RPMI7951 (cell line): ENCODE measurements around the gene KCNB1. TPM values are rescaled to one million over a fixed set of nuclear protein-coding genes. Genes with fewer than 3 reads are reported as not detected.

Experiments used
- DNase-seq: peaks from one replicate; pipeline ENCODE4 v3.0.0-alpha.2; 2012; ENCODE audit warnings: low read depth
- total RNA-seq: library from RNA; depleted of rRNA; stranded (reverse); fragments of >200 nt; shearing (Covaris generic); gene quantifications from 2 replicates; pipeline ENCODE4 v1.2.3, GENCODE V29; 2014

Gene KCNB1
- total RNA-seq, 1 experiment from 2014 or later, result not detected

GRCh38 chr20:49388744-49389143 is 93.7 kb downstream of the KCNB1 start:
- no peak for DNase-seq

GRCh38 chr20:49387581-49387939 is 94.9 kb downstream of the KCNB1 start:
- no peak for DNase-seq

GRCh38 chr20:49386848-49387580 is 95.5 kb downstream of the KCNB1 start:
- DNase-seq, result no peak

GRCh38 chr20:49385465-49385864 is 97.0 kb downstream of the KCNB1 start:
- peak; percentile 71 for DNase-seq

DNA sequence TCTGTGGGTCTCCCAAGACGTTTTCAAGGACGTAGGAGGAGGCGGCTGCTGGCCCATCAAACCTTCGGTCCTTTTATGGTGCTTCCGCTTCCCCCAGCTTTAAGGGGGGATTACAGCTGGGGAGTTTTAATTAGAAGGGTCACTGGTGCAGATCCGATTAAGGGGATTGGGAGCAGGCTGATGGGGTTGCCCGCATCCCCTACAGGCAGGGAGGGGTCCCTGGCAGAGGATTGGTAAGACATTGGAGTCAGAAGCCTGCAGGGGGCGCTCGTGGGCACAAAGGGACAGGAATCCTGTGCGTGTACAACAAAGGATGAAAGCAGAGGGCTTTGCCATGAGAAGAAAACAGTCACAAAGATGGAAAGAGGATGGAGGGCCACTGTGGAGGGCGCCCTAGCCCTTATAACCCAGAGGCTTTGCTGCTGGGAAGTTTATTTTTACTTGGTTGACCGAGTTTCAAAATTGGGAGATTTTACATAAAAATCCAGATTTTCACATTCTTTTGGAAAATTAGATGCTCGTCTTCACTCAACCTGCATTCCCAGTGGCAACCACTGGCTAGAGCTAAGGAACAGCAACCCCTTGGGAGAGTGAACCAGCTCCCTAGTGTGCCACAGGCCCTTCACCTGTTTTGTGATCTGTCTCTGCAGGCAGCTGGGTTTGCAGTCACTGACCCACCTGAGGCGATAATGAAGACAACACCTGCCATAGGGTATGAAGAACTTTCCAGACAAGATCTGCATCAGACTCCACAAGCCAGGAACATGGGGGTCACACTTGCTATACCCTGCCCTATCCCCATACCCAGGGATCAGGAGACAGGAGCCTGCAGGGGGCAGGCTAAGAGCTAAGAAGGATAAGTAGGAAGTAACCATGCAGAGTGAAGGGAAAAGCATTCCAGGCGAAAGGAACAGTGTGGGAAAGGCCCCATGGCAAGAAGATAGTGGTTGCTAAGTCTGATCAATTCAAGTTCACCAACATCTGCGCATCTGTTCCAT is 97.7 kb downstream of the KCNB1 start:
- peak; percentile 59 for DNase-seq

- DNase-seq, result peak; percentile 69
These were observed 100.6 kb downstream of the KCNB1 start for GRCh38 chr20:49381558-49382493.

DNA sequence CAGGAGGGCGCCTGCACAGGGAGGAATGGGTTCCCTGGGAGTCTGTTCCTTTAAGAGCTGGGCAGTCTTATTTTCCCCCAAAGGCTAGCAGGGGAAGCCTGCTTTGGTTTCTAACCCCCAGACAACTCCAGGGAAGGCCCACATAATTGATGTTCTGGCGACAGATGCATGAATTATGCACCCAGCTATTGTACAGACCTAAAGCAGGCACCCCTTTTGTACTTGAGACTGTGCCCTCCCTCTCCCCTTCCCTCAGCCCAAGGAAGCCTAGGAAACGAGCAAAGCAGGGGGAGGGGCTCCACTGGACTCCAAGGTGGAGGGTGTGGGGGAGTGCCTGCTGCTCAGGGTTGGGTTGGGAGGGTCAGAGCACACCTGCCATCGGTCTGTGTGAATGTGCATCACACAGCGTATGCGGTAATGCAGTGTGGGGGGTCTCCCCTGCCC is 102.1 kb downstream of the KCNB1 start:
- DNase-seq, result no peak

DNA sequence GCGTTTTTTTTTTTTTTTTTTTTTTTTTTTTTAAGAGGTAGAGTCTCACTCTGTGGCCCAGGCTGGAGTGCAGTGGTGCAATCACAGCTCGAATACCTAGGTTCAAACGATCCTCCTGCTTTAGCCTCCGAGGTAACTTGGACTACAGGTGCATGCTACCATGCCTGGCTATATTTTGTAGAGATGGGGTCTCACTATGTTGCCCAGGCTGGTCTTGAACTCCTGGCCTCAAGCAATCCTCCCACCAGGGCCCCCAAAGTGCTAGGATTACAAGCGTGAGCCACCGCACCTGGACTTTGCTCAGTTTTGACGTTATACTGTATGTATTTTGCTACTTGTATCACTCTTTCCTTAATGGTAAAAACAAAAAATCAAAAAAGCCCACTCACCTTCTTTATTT is 103.1 kb downstream of the KCNB1 start:
- DNase-seq, result no peak

- no peak for DNase-seq
These were observed 105.1 kb downstream of the KCNB1 start for GRCh38 chr20:49377326-49377725.

- no peak for DNase-seq
These were observed 107.3 kb downstream of the KCNB1 start for GRCh38 chr20:49375170-49375569.

DNA sequence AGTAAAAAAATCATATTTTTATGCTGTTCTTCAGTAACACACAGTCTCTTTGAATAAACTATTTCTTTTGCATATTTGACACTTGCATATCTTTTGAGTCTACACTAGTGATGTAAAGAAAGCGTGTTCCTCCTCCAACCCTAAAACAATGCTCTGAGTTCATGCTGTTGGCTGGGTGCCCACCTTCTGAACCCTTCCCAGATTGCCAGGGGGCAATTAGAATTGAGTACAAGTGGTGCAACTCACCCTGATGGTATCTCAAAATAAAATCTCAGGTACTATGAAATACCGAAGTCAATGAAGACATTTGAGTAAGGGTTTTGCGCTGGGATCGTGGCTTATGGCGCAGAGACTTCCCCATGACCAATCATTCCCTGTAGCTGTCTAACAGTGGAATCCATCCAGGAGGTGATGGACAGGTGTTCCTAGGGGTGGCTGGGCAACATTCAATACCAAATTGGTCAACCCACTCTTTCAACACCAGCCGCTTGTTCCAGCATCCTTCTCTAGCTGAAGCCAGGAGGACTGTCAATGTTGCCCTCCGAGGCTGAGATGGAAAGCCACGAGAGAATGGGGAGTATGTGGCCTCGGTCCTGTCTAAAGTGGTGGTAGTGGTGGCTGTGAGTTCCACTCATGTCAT is 110.3 kb downstream of the KCNB1 start:
- no peak for DNase-seq

DNA sequence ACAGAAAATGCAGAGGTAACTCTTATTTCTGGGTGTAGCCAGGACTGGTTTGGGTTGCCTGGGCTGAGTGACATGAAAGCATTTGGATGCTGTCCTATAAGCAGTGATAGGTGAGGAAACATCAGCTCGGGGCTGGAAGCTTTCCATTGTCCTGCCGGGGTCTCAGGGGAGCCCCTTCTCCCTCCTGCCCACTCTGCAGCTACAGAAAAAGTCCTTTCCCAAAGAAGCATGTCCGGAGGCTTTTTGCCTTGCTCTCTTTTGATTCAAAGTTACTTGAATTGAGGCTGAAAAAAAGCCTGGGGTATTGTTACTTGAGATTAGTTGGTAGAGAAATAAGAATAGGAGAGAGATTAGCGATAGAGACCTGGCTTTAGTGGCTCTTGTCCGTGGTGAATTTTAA is 113.9 kb downstream of the KCNB1 start:
- DNase-seq, result no peak

DNA sequence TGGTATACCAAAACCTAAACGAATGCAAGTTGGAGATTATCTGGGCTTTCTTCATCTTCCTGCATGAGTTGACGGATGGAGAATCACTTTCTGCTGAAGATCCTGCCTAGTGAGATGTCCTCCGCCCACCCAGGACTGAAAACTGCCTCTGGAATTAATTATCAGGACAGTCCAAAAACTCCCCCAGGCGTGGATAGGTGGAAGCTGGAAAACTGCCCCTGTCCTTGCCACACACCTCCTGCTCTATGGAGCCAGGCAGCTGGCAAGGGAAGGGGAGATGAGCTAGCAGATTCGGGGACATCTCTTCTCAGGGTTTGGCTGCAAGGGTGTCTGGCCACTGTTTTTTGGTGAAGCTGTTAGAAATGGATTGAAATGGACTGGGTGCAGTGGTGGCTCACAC is 115.4 kb downstream of the KCNB1 start:
- DNase-seq, result no peak

- DNase-seq, result no peak
These were observed 115.8 kb downstream of the KCNB1 start for GRCh38 chr20:49366687-49367086.

- no peak for DNase-seq
These were observed 120.4 kb downstream of the KCNB1 start for GRCh38 chr20:49361862-49362660.

DNA sequence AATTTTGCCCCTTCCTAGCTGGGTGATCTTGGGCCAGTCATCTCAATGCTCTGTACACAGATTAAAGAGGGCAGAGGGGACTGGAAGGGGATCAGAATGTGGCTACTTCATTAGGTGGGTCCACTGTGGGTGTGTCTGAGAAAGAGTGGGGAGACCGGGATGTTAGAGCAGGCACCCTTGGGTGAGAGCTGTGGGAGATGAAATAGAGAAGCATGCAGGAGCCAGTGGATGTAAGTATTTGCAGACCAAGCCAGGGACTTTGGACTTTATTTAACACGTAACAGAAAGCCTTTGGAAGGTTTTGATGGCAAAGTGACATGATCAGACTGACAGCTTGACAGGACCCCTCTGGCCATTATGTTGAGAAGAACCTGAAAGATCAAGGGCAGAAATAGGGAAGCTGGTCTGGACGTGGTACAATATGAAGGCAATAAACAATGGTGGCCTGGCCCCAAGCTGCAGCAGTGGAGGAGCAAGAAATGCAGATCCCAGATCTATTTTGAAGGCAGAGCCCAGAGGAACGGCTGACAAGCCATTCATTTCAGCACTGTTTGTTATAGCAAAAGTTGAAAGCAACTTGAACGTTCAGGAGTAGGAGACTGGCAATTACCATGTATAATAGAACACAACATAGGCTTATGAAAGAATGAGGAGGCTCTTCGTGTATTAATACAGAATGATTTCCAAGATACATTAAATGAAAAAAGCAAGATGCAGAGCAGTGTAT is 122.1 kb downstream of the KCNB1 start:
- DNase-seq, result no peak

- no peak for DNase-seq
These were observed 125.8 kb downstream of the KCNB1 start for GRCh38 chr20:49356676-49357075.

DNA sequence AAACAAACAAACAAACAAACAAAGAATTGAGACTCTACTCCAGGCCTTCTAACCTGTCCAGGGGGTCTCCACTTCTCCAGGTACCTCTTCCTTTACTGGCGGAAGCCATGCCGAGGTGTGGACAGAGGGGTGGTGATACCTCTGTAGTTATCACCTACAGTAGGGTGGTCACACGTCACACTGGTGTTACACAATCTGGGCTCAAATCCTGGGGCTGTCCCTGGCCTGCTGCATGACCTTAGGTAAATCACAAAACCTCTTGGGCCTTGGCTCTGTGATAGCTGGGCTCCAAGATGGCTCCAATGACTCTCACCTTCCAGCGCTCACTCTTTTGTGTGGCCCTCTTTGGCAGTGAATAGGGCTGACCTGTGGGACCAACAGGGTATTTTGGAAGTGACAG is 127.8 kb downstream of the KCNB1 start:
- DNase-seq, result no peak

- DNase-seq, result no peak
These were observed 129.1 kb downstream of the KCNB1 start for GRCh38 chr20:49353348-49353747.

- no peak for DNase-seq
These were observed 129.7 kb downstream of the KCNB1 start for GRCh38 chr20:49352751-49353150.
